T-cell (primary cell): ENCODE results near the gene CBFA2T2. TPM values are rescaled to one million over a fixed set of nuclear protein-coding genes. Genes with fewer than 3 reads are reported as not detected.

Experiments
- ATAC-seq, 4 experiments: fragments of 200-7000 bp in 3 of 4; fragments of 150-1000 bp in 1 of 4; cut with Tn5 transposase; replicated peaks in 1 of 4; 1 replicate in 3 of 4; 2 replicates in 1 of 4; pipeline ENCODE4 v1.10.0; 2021; ENCODE audit warnings: moderate library complexity in 3 of 4, mild to moderate bottlenecking in 2 of 4, moderate number of reproducible peaks in 1 of 4
- CTCF ChIA-PET, 2 donors: fragments of 300-600 bp; sonication (Branson Sonifier 250); formaldehyde crosslinking; loops; one replicate each; lab custom pipeline; 2022; ENCODE audit warnings: antibody characterized with exemption in 2 of 2; lab: Charles Lee
- POLR2A ChIA-PET, 2 donors: fragments of 300-600 bp; sonication (Branson Sonifier 250); formaldehyde crosslinking; loops; one replicate each; lab custom pipeline; 2022; ENCODE audit warnings: antibody characterized with exemption in 2 of 2; lab: Charles Lee
- DNase-seq, 35 experiments: peaks; one replicate each; pipeline versions ENCODE4 v3.0.0 to v3.0.0-alpha.2; 2013 to 2023
- H3K27ac ChIP-seq: one replicate; pipeline ENCODE4 v1.5.1; 2013; ENCODE audit warnings: low read length
- H3K27me3 ChIP-seq, 2 experiments: replicated peaks in 1 of 2; 1 replicate in 1 of 2; 2 replicates in 1 of 2; pipeline versions ENCODE4 v1.6.1 to v1.7.0; 2013; ENCODE audit warnings: low read length in 1 of 2, mixed read lengths in 1 of 2; ENCODE audit not compliant: control insufficient read depth in 2 of 2, insufficient read depth in 2 of 2; ENCODE audit errors: extremely low read depth in 1 of 2
- H3K36me3 ChIP-seq, 2 donors: 1 replicate in 1 of 2; 2 replicates in 1 of 2; pipeline versions ENCODE4 v1.6.1 to v1.7.0; 2013; ENCODE audit warnings: low read length in 1 of 2; ENCODE audit not compliant: control insufficient read depth in 2 of 2, insufficient read depth in 1 of 2; ENCODE audit errors: extremely low read depth in 1 of 2
- H3K4me1 ChIP-seq, 2 experiments: 1 replicate in 1 of 2; 2 replicates in 1 of 2; pipeline versions ENCODE4 v1.6.1 to v1.7.0; 2013; ENCODE audit warnings: low read length in 2 of 2, mixed read lengths in 1 of 2; ENCODE audit not compliant: insufficient read depth in 2 of 2, control insufficient read depth in 1 of 2; ENCODE audit errors: extremely low read depth in 1 of 2
- H3K4me3 ChIP-seq, 2 donors: 1 replicate in 1 of 2; 2 replicates in 1 of 2; pipeline versions ENCODE4 v1.5.1 to v1.7.0; 2013; ENCODE audit warnings: mild to moderate bottlenecking in 2 of 2, low read length in 1 of 2, moderate library complexity in 1 of 2; ENCODE audit not compliant: control insufficient read depth in 1 of 2; ENCODE audit errors: extremely low read depth in 1 of 2
- H3K9me3 ChIP-seq: 2 replicates; pipeline ENCODE4 v1.7.0; 2013
- H3K27ac Mint-ChIP-seq, 2 donors: one replicate each; pipeline ENCODE4 v1.8.0; 2020 to 2021; ENCODE audit warnings: mild to moderate bottlenecking in 2 of 2, mixed read lengths in 2 of 2
- H3K27me3 Mint-ChIP-seq, 2 donors: one replicate each; pipeline ENCODE4 v1.8.0; 2021 to 2022; ENCODE audit warnings: mixed read lengths in 2 of 2
- H3K36me3 Mint-ChIP-seq: one replicate; pipeline ENCODE4 v1.8.0; 2021; ENCODE audit warnings: mixed read lengths
- H3K4me1 Mint-ChIP-seq, 3 donors: one replicate each; pipeline ENCODE4 v1.8.0; 2020 to 2022; ENCODE audit warnings: mixed read lengths in 3 of 3, mild to moderate bottlenecking in 1 of 3
- H3K4me3 Mint-ChIP-seq, 3 donors: one replicate each; pipeline ENCODE4 v1.8.0; 2020 to 2022; ENCODE audit warnings: mild to moderate bottlenecking in 3 of 3, mixed read lengths in 3 of 3, moderate library complexity in 3 of 3
- H3K9me3 Mint-ChIP-seq, 3 donors: one replicate each; pipeline ENCODE4 v1.8.0; 2020 to 2022; ENCODE audit warnings: mixed read lengths in 3 of 3
- WGBS: methylation state at CpG from one replicate; pipeline ENCODE4 v1.1.5; 2013; ENCODE audit warnings: missing lambda C conversion rate; ENCODE audit not compliant: insufficient coverage; 5-methylcytosine and 5-hydroxymethylcytosine counted together
- total RNA-seq, 35 experiments: library from RNA in 6 of 35; stranded (reverse) in 6 of 35; fragments of 120-200 nt in 1 of 35; gene quantifications; one replicate each; pipeline versions ENCODE4 v1.2.1 to v1.2.4 and lab custom pipeline; 2013 to 2026

Gene CBFA2T2
- total RNA-seq, 5 donors from 2014 or later (not counting 1 experiment from before 2014, with no cell fraction given) = 25.2 to 34.2 (median 31.0) TPM

- Histone ChIP-seq H3K27ac (peak overlapping the region; percentile 39), H3K4me3 (no peak overlapping the region), H3K4me1 (peaks cover 25 to 56% of the 10 kb centered on the region in 2 experiments), H3K36me3 (no peaks in the 10 kb centered on the region), H3K27me3 (peaks cover 0 to 3% of the 10 kb centered on the region in 2 experiments), H3K9me3 (no peaks in the 10 kb centered on the region)
- WGBS = over 99% methylated on average over 14 of the region's 15 CpGs
- Mint-ChIP-seq H3K36me3 (no peaks in the 10 kb centered on the region), H3K4me1 (peaks cover 40 to 55% (median 49%) of the 10 kb centered on the region in 3 donors), H3K27me3 (no peaks in the 10 kb centered on the region), H3K9me3 (no peaks in the 10 kb centered on the region), H3K27ac (peak overlapping the region; percentile 89 to 93), H3K4me3 (peak overlapping the region in 1 of 3 donors; percentile 61)
- ChIA-PET POLR2A (no interaction called here), CTCF (no interaction called here)
- no peak for ATAC-seq
- no peak for DNase-seq
These were observed 188.3 kb downstream of the CBFA2T2 start for GRCh38 chr20:33677991-33678702.

DNA sequence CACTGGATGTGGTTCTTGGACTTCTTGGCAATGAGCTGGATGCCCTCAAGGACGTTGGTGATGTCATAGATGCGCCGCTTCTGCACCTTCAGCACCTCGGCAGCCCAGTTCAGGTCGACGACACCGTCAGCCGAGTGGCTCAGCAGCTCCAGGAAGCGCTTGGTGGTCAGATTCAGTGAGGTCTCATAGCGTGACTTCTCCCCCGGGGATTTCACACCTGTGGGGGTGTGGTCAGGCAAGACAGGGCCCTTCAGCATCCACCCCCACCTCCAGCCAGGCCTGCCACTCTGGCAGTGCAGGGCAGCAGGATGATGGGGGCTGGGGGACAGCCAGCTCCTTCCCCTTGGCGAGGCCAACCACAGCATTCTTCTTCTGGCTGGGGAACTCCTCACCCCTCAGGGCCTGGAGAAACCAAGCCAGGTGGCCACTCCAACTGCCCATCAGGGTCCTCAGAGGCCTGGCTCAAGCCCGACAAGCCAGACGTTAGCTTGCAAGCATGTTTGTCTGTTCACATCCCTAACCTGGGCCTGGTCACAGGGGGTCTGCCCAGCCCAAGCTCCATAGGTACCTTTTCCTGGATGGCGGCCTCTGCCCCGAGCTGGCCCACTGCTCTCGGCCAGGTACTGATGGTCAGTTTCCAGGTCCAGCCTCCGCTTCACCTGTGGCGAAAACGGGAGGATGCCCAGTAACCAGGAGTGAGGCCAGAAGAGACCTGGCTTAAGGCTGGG lies 190.0 kb downstream of the CBFA2T2 start:
- H3K4me1 Mint-ChIP-seq = peaks cover 36 to 52% (median 48%) of the 10 kb centered on the region in 3 donors

DNA sequence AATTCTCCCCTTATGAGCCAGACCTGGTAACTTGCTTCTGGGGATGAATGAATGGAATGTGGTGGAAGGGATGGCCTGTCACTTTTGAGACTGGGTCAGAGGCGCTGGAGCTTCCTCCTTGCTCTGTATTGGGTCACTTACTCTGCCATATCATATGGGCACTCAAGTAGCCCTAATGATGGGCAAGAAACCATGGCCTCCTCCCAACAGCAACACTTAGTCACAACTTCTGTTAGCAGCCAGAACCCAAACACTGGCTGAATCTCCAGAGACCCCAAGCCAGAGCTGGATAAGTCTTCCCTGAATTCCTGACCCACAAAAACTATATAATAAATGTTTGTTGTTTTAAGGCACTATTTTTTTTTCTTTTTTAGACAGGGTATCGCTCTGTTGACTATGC lies 190.8 kb downstream of the CBFA2T2 start:
- Histone ChIP-seq H3K27me3 (no peaks in the 10 kb centered on the region), H3K36me3 (no peaks in the 10 kb centered on the region), H3K9me3 (no peaks in the 10 kb centered on the region), H3K27ac (no peak overlapping the region), H3K4me1 (peaks cover 25 to 47% of the 10 kb centered on the region in 2 experiments), H3K4me3 (no peak overlapping the region)
- DNase-seq = no peak
- Mint-ChIP-seq H3K36me3 (no peaks in the 10 kb centered on the region), H3K27ac (peak overlapping the region; percentile 46 to 71), H3K4me1 (peaks cover 31 to 55% (median 47%) of the 10 kb centered on the region in 3 donors), H3K27me3 (no peaks in the 10 kb centered on the region), H3K9me3 (no peaks in the 10 kb centered on the region), H3K4me3 (no peak overlapping the region)
- ChIA-PET POLR2A (interaction anchor here in 1 of 2 donors (0.6 kb wide), 1 partner anchor 943 kb away, joined by 4 read pairs; no protein-coding TSS in a partner anchor), CTCF (no interaction called here)
- no peak for ATAC-seq
- WGBS = 100% methylated on average over 1 of the region's 2 CpGs

More for the DNA sequence above, 190.0 kb downstream of the CBFA2T2 start:
- Histone ChIP-seq H3K27ac (peak overlapping the region; percentile 39), H3K4me1 (peaks cover 23 to 46% of the 10 kb centered on the region in 2 experiments), H3K4me3 (no peak overlapping the region), H3K9me3 (no peaks in the 10 kb centered on the region), H3K36me3 (no peaks in the 10 kb centered on the region), H3K27me3 (no peaks in the 10 kb centered on the region)
- Mint-ChIP-seq H3K27me3 (no peaks in the 10 kb centered on the region), H3K4me3 (peak overlapping the region in 1 of 3 donors; percentile 61), H3K27ac (peak overlapping the region; percentile 89 to 93), H3K36me3 (no peaks in the 10 kb centered on the region), H3K9me3 (no peaks in the 10 kb centered on the region)
- DNase-seq (peak in 18 of 35 experiments; percentile 11 to 72 (median 26)), ATAC-seq (peak; percentile 43 to 72 (median 64))
- ChIA-PET CTCF (interaction anchor here in 1 of 2 donors (0.9 to 1.3 kb wide), 3 partner anchors 12 to 125 kb away, joined by 4 to 6 read pairs (median 5); partner anchors contain the start of gene C20orf144), POLR2A (interaction anchor here (0.6 kb wide), 2 partner anchors 121 to 942 kb away, joined by 4 read pairs; no protein-coding TSS in a partner anchor)
- 56% methylated on average over 17 of the region's 20 CpGs for WGBS

DNA sequence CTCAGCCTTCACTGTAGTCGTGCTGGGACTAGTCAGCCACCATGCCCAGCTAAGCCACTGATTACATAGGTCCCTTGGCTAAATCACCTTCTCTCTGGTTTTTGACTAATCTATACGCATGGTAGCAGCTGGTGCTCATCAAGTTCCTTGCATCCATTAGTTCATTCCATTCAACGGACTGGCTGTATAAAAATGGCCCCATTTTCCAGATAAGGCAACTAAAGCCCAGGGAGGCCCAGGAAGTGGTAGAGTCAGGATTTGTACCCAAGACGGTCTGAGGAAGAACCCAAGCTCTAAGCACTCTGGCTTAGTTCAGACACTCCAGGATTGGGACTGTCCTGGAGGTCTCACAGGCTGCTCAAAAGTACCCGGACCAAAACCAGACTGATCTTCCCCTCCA lies 191.4 kb downstream of the CBFA2T2 start:
- Mint-ChIP-seq H3K4me3 (no peak overlapping the region), H3K36me3 (no peaks in the 10 kb centered on the region), H3K27ac (peak overlapping the region in 1 of 2 donors; percentile 70), H3K4me1 (peaks cover 31 to 55% (median 47%) of the 10 kb centered on the region in 3 donors), H3K27me3 (no peaks in the 10 kb centered on the region), H3K9me3 (no peaks in the 10 kb centered on the region)
- DNase-seq (no peak), ATAC-seq (no peak)
- Histone ChIP-seq H3K4me3 (no peak overlapping the region), H3K27ac (no peak overlapping the region), H3K9me3 (no peaks in the 10 kb centered on the region), H3K4me1 (peaks cover 25 to 47% of the 10 kb centered on the region in 2 experiments), H3K27me3 (no peaks in the 10 kb centered on the region), H3K36me3 (no peaks in the 10 kb centered on the region)
- 85% methylated on average over 3 of the region's 5 CpGs for WGBS
- CTCF ChIA-PET = no interaction called here
- POLR2A ChIA-PET = no interaction called here

DNA sequence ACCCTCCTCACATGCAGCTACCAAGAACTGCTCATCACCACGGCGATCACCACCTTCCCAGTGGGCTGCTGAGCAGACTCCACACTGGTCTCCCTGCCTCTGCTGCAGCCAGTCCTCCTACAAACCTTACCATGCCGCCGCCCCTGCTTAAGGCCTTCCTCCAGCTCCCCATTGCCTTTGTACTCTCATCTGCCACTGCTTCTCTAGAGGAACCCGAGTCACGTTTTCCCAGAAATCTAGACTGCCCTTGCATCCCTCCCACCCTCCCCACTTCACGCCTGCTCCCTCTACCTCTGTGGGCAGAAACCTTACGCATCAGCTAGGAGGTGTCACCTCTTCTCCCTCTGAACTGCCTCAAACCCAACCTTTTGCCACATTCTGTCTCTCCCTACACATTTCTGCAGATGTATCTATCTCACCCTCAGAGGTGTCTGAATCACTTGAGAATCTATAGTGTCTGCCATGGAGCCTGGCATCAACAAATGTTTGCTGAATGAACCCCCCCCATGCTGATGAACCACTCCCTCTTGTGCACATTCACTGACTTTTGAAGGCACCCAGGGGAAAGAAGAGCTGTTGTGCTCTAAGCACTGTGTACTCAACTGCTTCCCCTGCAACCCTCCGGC lies 191.9 kb downstream of the CBFA2T2 start:
- H3K4me3 Mint-ChIP-seq = no peak overlapping the region
- no peaks in the 10 kb centered on the region for H3K9me3 Mint-ChIP-seq
- Histone ChIP-seq H3K9me3 (no peaks in the 10 kb centered on the region), H3K4me3 (no peak overlapping the region), H3K27ac (no peak overlapping the region), H3K36me3 (no peaks in the 10 kb centered on the region), H3K27me3 (no peaks in the 10 kb centered on the region), H3K4me1 (peaks cover 28 to 51% of the 10 kb centered on the region in 2 experiments)
- peak overlapping the region in 1 of 2 donors; percentile 70 for H3K27ac Mint-ChIP-seq
- ChIA-PET POLR2A (no interaction called here), CTCF (no interaction called here)
- peaks cover 36 to 56% (median 50%) of the 10 kb centered on the region in 3 donors for H3K4me1 Mint-ChIP-seq
- no peaks in the 10 kb centered on the region for H3K27me3 Mint-ChIP-seq
- DNase-seq (no peak), ATAC-seq (no peak)
- H3K36me3 Mint-ChIP-seq = no peaks in the 10 kb centered on the region
- 55% methylated on average over 7 of the region's 9 CpGs for WGBS
